GM19099 (cell line): ENCODE measurements around the gene ZFX.

Experiments
- POLR2A ChIP-seq: IDR thresholded peaks from 3 replicates; pipeline ENCODE4 v1.6.1; 2011; ENCODE audit warnings: low read depth; ENCODE audit not compliant: insufficient read length; ENCODE audit errors: extremely low read depth

The ZFX gene

DNA sequence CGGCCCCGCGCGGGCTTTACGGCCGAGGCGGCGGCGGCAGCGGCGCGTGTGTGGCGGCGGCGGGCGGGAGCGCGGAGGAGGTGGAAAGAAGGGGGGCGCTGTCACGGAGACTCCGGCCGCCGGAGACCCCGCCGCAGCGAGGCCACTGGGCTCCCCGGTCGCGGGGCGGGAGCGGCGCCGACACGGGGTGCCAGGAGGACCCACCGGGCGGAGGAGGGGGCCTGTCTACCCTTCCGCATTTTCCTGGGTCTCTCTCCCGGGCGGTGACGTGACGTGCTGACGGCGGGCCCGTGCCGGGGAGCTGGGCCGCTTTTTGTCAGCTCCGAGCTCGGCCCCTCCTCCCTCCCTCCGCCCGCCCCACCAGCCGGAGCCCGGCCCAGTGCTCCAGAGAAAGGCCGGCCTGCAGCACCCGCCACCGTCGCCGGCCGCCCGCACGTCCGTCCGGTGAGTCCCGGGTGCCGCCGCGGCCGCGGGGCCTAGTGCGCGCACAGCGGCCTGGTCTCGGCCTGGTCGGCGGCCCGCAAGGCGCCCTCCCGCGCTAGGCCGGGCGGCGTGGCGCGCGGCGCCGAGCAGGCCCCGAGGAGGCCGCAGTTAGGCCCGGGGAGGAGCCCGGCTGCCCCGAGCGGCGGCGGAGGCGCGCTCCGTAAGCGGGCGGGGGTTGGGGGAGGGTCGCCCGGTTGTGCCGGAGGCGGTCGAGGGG lies at the start of gene ZFX:
Gene ZFX (plus strand): TSS at position 379 of the 700 bp plus-strand sequence. CDS start 23,014 bp downstream, outside the sequence.
- TF ChIP-seq POLR2A, result peak; percentile 67

DNA sequence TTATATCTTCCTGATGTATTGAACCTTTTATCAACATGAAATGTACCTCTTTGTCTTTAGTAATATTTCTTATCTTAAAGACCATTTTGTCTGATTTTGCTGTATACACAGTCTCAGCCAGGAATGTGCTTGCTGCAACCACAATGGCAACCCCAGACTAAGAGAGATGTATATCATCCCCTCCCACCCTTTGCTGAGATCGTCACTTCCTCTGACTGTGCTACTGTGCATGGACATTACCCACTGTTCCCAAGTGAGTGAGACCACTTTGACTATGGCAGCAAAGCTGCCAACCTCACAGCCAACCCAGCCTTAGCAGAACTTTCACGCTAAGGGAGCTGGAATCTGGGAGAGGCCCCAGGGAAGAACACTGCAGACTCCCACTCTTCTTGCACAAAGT lies 48.8 kb upstream of the ZFX start:
- no peak for TF ChIP-seq POLR2A

DNA sequence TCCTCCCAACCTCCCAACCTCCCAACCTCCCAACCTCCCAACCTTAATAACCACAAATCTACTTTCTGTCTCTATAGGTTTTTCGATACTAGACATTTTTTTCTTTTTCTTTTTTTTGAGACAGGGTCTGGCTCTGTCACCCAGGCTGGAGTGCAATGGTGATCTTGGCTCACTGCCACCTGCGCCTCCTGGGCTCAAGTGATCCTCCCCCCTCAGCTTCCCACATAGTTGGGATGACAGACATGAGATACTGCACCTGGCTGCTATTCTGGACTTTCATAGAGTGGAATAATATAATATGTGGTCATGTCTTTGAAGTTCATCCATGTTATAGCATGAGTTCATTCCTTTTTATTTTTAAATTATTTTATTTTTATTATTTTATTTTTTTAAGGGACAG lies 39.5 kb upstream of the ZFX start:
- TF ChIP-seq POLR2A, result no peak

DNA sequence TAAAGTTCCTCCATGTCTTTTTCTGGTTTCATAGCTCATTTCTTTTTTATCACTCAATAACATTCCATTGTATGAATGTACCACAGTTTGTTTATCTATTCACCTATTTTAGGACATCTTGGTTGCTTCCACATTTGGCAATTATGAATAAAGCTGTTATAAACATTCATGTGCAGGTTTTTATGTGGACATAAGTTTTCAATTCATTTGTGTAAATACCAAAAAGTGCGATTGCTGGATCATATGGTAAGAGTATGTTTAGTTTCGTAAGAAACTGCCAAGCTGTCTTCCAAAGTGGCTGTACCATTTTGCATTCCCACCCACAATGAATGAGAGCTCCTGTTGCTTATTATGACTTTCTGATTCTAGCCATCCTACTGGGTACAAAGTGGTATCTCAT lies 36.3 kb upstream of the ZFX start:
- no peak for TF ChIP-seq POLR2A

DNA sequence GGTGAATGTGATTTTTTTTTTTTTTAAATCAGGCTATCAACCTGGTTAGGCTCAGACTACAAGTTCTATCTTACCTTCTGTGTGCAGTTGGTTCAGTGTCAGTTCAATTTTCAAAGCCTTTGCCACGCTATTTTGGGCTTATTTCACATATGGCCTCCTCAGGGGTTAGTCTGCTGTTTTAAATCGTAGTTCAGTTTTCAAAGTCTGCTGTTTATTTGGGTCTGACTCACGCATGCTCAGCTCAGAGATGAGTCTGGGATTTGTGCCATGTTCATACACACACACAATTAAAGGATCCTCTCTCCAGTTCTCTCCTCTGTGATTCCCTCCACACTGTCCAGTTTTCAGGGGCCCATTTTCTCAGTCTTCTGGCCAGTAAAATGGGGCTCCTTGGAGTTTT lies 32.3 kb upstream of the ZFX start:
- TF ChIP-seq POLR2A, result no peak

DNA sequence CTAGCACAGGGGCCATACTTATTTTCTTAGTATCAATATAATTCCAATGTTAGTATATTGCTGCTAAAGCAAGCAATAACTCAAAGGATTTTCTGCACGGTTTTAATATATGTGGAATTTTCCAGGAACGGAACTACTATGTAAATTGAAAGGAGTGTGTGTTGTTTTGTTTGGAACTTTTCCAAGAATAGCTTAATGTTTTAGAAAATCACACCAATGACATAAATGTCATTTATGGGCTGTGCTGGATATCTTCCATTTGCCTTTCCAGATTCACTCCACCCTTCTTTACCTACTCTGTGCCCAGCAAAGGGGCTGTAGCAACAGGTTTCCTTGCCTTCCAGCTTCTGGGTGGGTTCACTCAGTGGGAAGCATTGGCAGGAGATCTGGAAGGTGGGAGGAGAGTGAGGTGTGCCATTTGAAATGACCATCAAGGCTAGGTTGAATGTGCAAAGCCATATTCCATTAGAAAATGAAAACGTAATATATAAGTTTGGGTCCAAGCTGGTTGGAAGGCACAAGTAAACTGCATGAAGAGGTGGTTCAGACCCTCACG lies 25.2 kb upstream of the ZFX start:
- TF ChIP-seq POLR2A, result no peak

DNA sequence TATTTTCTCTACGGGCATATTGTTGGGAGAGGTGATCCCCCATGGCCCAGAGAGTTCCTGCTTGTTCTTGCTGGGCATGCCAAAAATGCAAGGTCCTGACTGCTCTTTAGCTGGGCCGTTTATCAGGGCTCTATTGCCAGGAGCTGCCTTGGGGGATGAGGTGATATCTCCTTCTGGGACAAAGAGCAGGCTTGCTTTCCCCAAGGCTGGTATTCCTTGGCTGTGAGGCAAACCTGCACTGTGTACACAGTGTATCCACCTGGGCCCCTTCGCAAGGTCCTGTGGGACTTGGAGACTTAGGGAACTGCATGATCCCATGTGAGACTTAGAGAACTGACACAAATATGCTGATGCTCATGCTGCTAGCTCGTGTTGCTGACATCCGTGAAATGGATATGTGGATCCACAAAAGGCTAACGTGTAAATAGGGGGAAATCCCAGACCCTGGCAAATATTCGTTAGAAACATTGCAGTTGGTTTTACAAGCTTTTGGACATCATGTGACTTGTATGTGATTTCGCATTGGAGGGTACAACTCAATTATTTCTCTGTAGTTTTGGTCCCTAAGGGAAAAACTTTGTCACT lies 24.4 kb upstream of the ZFX start:
- TF ChIP-seq POLR2A, result no peak

DNA sequence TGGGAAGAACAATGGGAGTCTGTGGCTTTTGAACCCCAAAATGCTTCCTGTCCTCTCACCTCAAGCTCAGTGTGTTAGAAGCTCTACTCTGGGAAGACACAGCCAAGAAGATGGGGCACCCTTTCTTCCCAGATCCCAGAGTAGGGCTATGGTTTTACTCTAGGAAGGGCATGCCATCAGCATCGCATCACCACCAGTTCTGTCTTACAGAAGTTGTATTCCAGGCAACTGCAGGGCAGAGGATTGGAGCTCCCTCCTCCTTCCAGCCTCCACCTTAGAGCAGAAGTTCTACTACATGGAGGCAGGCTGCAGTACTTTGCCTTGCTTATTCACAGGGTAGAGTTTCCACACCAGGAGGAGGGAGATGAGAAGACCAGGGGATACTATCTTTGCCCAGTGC lies 18.1 kb upstream of the ZFX start:
- TF ChIP-seq POLR2A, result no peak

DNA sequence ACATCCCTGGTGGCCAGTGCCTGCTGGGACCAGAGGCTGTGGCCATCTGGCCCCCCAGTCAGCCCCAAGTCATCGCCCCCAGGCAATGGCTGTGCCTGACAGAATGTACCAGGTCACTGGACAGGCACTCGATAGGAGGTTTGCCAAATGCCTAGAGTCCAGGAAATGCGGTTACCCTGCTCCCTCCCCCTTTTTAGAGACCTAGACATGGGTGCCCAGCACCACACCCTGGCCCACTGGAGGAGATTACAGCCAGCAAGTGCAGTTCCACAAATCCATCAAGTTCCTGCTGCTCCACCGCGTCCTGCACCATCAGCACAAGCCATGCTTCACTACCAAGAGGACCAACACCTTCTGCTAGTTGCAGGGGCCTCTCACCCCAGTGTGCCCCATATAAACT lies 16.2 kb upstream of the ZFX start:
- TF ChIP-seq POLR2A, result no peak

DNA sequence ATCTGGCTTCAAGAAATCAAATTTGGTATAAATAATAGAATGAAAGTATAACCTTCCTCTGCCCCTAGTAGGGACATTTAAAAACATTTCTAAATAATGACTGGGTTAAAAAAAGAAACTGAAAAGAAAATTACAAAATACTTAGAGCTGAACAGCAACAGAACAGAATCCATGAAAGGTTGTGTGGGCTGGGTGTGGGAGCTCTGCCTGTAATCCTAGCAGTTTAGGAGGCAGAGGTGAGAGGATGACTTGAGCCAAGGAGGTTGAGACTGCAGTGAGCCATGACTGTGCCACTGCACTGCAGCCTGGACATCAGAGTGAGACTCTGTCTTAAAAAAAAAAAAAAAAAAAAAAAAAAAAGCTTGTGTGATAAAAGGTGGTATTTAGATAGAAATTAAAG lies 12.3 kb upstream of the ZFX start:
- no peak for TF ChIP-seq POLR2A

DNA sequence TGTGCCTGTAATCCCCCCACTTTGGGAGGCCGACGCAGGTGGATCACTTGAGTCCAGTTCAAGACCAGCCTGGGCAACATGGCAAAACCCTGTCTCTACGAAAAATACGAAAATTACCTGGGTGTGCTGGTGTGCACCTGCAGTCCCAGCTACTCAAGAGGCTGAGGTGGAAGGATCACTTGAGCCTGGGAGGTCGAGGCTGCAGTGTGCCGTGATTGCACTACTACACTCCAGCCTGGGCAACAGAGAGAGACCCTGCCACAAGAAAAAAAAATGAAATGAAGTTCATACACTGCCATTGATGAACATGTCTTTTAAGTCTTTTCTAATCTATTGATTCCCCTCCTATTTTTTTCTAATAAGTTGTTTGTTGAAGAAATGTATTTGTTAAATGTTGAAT lies 5.0 kb upstream of the ZFX start:
- TF ChIP-seq POLR2A, result no peak

DNA sequence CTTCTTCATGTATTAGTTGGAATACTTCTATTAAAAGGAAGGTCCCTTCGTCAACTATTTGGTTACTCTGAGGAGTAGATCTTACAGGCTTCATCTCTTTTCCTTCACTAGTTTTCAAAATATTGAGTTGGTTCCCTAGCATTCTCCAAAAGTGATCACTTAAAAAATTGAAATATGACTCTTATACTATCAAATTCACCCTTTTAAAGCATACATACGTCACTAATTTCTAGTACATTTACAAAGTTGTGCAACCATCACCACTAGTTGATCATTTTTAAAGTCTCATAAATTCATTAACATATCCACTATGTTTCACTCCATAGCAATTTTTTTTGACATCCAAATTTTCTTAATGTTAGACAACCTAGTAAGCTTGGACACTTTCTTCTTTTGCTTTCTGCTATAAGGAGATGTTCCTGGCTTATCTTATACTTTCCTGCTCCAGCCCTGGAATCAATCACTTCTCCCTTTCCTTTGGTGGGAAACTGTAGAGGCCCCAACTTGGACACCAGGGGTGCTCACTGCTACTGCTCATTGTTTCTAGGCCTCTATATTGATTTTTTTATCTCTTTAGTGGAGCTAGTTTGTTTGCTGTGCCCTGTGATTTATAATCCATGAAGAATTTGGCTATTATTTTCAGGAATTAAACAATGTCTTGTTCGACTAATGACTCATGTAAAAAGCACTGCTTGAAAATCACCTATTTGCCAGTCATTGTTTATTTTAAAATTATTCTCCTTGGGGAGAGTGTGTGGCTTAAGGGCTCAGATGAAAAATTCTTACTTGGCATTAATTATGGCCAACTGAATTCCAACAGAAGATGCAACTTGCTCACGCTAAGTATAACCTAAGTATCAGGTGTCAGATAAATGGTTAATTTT lies 4.0 kb upstream of the ZFX start:
- TF ChIP-seq POLR2A, result no peak

DNA sequence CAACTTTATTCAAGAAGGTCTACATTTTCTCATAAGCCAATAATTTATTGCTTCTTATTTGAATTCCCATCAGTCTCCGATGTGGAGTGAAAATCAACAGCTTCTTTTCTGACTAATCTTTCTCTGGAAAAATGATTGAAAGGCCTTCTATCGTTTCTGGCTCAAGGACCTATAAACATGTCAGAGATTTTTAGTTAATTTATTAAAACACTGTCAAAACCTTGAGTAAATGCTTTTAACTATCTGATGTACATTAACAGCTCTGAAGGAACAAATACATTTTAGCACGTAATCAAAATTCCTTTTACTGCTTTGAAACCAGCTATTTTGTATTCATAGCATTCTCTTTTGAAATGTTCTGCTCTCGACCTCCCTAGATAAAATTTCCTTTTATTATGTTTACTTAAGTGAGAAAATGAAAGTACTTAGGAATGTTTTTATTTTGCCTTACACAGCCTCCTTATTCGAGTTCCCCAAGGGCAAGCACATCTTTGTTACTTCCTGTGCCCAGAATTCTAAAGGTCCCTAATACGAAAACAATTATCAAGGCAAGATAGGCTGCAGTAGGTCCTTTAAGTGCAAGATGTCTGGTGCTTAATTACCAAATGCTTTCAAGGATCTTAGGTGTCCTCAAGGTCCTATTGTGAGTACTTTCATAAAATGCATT lies 3.1 kb upstream of the ZFX start:
- TF ChIP-seq POLR2A, result no peak

DNA sequence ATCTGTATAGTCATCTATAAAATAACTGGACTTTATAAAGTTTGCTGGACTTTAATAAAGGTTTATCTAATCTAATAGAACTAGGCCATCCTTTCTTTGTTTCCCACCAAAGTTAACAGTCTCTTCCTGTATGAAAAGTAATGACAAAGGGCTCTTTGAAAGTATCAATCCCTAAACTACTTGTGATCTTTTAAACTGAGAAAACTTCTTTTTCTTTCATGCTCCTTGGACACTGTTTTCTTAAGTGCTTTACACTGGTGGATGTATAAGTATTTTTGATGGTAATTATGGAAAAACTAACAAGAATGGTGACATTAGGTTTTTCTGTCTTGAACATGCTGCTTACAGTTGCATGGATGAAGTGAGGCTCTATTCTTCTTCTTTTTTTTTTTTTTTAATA lies 2.4 kb upstream of the ZFX start:
- TF ChIP-seq POLR2A, result no peak

DNA sequence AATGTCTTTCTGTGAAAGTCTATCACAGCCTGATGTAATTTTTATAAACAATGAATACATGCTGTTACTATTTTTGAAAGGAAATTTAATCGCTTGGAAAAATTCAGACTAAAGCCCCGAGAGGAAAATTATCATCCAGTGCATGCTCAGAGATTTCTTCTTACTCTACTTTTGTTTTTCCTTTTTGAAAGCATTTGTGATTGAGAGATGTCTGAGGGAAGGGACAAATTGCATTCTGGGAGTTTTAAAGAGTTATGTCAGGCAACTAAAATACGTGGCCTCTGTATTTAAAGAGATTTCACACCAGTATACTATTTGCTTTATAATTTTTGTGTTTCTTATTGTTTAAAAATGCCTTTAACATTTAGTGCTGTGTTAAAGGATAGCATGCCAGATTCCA lies 1.4 kb upstream of the ZFX start:
- no peak for TF ChIP-seq POLR2A
